Activated CD8-positive, alpha-beta memory T cell treated with anti-CD3 and anti-CD28 coated beads for 48 hours (primary cell): ENCODE results near the gene MED29.
A peak's percentile ranks its signal among the peaks of the same experiment; 100 is the strongest.

Experiments used
- DNase-seq, 3 experiments: peaks; one replicate each; pipeline ENCODE4 v3.0.0-alpha.2; 2020; ENCODE audit warnings: low read depth in 2 of 3, low spot score in 2 of 3

MED29 gene

DNA sequence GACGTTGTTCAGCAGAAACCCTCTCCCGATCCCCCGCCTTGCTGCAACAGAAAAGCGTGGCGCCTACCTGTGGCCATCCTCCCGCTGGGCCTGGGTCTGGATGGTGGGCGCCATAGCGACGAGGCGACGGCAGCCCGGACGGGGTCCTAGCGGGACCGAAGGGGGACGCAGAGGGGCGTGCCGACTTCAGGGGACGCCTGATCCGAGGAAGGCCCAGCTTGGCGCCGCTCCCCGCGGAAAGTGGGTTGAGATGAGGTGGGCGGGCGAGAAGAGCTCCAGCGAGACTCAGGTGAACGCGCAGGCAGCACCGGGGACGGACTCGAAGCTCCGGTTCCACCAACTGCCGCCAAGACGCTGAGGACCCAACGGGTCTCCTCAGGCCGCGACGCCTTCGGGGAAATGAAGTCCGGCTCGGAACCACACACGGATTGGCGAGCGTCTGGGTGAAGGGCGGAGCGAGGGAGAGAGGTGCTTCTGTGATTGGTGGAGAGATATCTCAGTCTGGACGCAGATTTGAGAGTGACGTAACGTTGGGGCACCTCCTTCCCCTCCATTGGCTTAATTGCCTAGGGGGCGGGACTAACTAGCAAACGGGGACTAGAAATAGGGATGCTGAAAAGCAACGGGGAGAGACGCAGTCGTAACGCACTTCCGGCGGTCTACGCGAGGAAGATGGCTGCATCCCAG, at the start of gene MED29, which contains the start of gene PAF1:
Gene MED29 (plus strand): TSS at position 628 of the 687 bp plus-strand sequence. CDS start 45 bp downstream, at position 673.
Gene PAF1 (minus strand): TSS at position 356 of the 687 bp plus-strand sequence. CDS start 242 bp downstream, at position 114.
- DNase-seq: peak in 2 of 3 experiments; percentile 73 to 86

DNA sequence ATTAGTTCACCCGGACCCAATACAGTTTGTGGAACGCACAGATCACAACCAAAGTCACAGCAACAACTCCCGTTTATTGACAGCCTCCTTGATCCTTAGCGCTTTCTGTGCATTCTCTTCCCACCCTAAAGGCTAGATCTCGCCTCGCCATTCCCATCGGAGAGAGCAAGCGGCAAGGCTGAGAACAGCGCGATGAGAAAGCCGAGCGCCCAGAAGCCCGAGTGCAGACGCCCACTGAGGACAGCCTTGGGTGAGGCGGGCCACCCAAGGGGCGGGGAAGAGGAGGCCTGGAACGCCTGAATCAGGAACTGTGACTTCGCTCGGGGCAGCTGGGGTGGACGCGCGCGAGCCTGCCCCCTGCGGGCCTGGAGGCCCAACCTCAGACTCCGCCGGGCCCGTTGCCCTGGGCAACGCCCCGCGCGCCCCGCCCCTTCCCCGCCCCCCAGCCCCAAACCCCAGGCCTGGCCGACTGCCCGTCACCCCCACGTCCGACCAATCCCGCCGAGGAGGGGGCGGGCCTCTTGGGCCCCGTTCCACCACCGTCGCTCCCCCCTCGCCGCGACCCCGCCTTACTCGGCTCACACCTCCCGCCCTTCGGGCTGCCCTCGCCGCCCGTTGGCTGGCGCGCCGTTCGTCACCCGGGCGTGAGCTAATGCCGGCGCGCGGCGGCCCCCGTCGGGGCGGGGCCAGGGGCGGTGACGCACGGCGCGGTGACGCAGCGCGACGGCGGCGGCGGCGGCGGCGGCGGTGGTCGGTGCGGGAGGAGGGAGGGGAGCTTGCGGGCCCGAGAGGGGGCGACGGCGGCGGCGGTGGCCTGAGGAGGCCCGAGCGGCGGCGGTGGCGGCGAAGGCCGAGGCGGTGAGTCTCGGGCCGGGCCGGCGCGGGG, 49.2 kb upstream of the MED29 start, which contains the start of gene SAMD4B:
Gene SAMD4B (plus strand): TSS at position 703 of the 886 bp plus-strand sequence. CDS start 14,473 bp downstream, outside the sequence.
- DNase-seq: peak; percentile 92 to 99 (median 93)

GRCh38 chr19:39342647-39343305, 48.4 kb upstream of the MED29 start:
- DNase-seq: no peak

- no peak for DNase-seq
Observed at GRCh38 chr19:39345956-39346355, 45.2 kb upstream of the MED29 start.

DNA sequence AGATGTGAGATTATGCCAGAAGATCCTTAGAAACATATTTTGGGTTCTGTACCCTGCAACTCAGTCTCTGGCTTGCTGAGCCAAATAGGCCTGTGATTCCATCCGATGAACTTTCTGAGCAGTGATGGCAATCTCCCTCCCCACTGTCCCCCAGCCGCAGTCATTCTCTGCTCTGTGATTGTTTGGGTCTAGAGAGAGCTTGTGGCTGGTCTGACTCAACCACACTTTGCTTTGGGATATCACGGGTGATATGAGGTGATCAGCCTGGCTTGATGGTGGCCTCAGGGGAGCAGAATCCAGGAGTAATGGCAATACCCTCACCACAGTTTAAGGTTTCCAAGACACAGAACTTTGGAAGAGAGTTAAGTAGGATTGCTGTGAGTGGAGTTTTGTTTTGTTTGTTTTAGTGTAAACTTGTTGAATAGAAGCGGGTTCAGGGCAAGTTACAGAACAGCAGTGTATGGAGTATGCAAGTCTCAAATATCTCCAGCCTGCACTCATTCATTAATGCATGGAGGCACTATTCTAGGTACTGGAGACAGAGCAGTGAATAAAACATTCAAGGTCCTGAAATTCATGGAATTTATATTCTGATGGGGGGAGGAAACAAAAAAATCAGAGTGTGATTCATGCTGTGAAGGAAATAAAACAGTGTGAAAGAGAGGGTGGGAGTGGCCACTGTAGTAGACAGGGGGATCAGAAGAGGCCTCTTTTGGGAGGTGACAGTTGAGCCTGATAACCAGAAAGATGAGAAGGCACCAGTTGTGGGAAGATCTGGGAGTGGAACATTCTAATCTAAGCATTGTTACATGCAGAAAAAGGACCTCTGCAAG, 43.6 kb upstream of the MED29 start:
- DNase-seq: no peak

DNA sequence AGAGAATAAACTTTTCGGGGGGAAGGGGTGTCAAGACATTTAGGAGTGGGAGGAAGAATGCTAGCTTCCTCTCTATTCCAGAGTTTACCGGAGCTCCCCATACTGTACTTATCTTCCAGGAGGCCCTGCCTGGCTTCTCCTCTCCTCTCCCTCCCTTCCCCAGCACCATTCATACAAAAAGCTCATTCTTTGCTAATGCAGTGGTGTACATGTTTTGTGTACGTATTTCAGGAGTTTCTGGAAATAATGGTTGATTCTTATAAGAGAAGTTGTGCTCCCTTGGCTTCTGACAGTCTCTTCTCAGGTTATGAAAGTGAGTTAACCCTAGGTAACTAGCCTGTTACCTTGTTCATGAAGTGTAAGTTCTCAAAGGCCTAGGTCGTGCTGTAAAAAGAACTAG, 41.9 kb upstream of the MED29 start:
- DNase-seq: no peak

DNA sequence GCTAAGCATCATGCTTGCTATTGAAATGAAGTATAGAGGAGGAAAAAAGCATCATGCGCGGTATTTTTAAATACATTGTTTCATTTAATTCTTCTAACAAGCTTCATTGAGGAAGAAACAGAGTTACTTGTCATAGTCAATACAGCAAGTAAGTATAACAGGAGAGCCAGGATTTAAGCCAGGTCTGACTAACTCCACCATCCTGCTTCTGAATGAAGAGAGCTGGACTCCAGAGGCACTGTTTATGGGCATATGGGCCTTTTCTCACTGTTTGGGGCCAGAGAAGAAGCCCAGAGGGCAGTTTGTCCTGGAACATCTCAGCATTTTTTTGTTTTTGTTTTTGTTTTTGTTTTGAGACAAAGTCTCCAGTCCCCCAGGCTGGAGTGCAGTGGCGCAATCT, 41.0 kb upstream of the MED29 start:
- no peak for DNase-seq

GRCh38 chr19:39351537-39352064, 39.6 kb upstream of the MED29 start:
- DNase-seq: peak in 1 of 3 experiments; percentile 21

GRCh38 chr19:39352381-39353255, 38.6 kb upstream of the MED29 start:
- no peak for DNase-seq

DNA sequence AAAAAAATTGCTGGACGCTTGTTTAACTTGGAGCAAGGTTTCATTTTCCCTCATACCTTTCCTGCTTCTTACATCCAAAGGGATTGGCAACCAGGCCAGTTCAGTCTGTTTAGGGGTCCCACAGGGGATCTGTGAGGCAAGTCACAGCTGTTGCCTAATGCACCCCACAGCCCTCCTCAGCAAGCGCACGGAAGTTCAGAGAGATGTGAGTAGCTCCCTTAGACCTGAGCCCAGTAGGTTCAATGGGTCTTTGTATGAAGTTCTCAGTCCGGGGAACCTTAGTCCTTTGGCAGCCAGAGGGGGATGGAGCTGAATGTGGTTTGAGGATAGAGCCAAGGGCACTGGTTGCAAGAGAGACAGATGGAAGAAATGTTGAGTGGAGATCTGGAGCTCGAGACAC, 35.9 kb upstream of the MED29 start:
- DNase-seq: no peak

GRCh38 chr19:39356073-39356472, 35.1 kb upstream of the MED29 start:
- no peak for DNase-seq

- DNase-seq: no peak
Observed at GRCh38 chr19:39356647-39357046, 34.5 kb upstream of the MED29 start.

GRCh38 chr19:39359026-39359425, 32.2 kb upstream of the MED29 start:
- DNase-seq: no peak

- DNase-seq: no peak
Observed at GRCh38 chr19:39360599-39360998, 30.6 kb upstream of the MED29 start.

DNA sequence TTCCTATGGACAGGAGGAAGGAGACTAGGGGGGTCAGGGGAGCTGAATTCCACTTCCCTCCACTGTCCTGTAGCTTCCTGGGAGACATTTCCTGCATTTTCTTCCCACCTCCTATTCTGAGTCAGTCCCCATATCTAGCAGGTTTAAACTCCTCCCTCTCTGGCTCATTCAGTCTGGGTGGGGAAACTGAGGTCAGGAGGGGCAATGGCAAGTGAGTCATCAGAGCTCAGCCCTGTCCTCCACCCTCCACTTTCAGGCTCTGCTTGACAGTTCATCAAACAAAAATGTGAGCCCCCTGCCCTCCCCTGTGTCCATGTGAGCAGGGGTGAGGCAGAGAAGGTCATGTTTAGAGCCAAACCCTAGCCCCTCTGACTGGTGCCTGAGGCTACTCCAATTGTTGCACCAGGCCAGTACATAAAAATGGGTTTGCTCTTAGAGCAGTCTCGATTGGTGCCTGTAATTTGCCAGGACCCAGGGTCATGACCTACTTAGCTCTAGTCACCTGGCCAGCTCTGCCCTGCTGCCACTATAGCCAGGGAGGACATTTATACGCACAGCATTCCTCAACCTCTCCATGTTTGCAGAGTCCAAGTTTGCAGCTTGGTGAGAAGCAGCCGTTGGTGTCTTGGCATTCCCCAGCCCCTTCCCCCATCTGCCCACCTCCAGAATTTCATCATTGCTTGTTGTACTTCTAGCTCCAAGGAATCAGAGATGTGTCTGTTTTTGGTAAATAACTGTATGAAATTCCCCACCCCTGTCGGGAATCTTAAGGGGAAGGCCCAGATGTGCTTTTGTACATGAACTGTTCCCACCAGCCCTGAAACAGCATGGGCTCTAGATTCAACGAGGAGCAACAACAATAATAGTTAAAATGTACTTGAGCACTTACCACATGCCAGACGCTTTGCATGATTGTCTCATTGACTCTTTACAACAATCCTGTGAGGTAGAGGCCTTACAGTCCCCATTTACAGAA, 28.2 kb upstream of the MED29 start:
- DNase-seq: no peak

DNA sequence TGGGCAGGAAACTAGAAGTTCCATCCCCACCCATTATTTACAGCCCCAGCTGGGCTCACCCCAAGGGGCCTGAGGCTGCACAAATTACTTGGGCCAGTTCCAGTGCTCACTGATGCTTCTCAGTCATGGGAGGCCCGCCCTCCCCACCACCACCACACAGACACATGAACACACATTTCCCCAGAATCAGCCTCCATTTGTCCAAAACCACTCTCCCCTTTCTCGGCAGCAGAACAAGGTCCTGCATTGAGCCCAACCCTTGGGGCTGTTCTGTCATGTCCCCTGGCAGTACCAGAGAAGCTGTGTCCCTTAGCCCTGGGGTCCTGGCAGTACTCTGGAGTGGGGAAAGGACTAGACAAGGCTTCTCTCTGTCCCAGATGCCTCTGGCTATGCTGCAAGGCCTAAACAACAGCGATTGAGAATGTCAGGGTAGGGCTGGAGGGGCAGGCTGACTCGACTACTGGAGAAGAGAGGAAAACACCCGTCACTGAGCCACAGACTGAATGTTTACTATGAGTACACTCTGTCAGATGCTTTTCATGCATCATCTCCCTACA, 27.2 kb upstream of the MED29 start:
- no peak for DNase-seq

DNA sequence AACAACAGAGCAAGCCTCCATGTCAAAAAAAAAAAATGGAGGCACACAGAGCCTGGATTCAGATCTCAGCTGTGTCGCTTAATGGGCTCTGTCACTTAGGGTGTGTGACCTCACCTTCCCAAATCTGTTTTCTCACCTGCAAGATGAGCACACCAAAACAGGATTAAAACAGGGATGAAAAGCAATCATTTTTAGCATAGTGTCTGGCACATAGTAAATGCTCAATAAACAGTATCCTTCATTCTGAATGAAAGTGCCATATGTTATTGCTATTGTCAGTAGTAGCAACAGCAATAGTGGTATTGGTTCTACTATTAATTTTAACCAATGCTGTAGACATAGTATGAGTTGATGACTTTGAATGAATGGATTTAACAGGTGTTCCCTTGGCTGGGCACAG, 25.6 kb upstream of the MED29 start:
- no peak for DNase-seq

DNA sequence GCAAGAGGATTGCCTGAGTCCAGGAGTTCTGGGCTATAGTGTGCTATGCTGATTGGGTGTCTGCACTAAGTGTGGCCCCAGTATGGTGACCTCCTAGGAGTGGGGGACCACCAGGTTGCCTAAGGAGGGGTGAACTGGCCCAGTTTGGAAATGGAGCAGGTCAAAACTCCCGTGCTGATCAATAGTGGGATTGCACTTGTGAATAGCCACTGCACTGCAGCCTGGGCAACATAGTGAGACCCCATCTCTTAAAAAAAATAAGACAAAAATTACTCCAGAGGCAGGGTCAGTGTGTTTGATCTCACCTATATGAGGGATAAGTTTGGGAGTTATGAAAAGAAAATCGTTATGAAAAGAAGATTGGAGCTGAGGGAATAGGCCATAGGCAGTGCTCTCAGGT, 22.0 kb upstream of the MED29 start:
- no peak for DNase-seq
